ENCODE measurements around the gene TIPRL.
A peak's percentile ranks its signal among the peaks of the same experiment; 100 is the strongest.
"Not testable (repeated sequence)": the region's sequence is repeated elsewhere in the genome, so short reads cannot be mapped to it uniquely, and the experiment has no call there.

The TIPRL gene

DNA sequence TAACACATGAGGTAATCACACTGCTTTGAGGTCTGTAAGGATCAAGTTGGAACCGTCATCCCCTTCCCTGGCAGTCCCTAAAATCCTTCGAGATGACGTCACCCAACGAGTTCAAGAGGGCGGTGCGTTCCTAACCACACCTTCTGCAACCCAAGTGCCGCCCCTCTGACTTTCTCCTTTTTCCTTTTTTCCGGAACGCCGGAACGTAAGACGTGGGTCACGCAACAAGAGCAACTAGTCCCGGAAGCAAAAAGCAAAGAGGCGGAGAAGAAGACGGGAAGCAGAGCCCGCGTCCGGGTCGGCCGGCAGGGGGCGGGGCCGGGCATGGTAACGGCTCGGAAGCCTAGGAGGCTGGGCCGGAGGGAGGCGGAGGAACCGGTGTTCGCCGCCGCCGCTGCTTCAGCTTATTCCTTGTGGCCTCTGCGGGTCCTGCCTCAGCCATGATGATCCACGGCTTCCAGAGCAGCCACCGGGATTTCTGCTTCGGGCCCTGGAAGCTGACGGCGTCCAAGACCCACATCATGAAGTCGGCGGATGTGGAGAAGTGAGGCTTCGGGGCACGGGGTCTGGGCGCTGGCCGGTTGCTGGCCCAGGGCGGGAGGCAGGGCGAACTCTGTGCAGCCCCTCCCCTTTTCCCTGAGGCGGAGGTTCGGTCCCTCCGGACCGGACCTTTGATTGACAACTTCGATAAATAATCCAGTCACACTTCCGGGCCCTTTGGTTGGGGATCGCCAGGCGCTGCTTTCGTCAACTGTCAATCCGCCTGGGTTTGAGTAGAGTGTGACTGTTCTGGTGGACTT lies at the start of gene TIPRL:
TSS of gene TIPRL (plus strand) at position 325 of the 800 bp plus-strand sequence. CDS start at position 441, 116 bp downstream.
- peak; percentile 90 to 93 for DNase-seq (ENCODE audit: low read depth in 2 of 2)

DNA sequence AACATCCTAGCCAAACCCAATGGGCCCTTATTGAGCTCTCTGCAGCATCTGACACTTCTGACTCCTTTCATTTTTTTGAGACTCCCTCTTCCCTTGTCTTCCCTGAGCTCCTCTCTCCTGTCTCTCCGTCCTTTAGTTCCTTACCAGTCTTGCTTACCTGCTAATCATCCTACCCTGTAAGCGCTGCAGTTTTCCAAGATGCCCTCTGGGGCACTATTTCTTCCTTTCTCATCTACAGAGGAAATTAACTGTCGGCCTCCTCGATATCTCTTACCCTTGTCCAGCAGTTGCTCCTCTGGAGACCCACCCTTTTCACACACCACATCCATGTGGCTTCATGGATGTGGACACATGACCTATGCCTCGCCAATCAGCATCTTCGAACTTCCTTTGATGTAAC lies 48.8 kb upstream of the TIPRL start:
- DNase-seq (ENCODE audit: low read depth in 2 of 2) = no peak

- no peak for DNase-seq (ENCODE audit: low read depth in 2 of 2)
Measured at GRCh38 chr1:168134132-168134531, 44.6 kb upstream of the TIPRL start.

GRCh38 chr1:168134642-168135041 lies 44.1 kb upstream of the TIPRL start:
- DNase-seq (ENCODE audit: low read depth in 2 of 2) = no peak

- DNase-seq (ENCODE audit: low read depth in 2 of 2) = no peak
Measured at GRCh38 chr1:168135116-168135920, 43.4 kb upstream of the TIPRL start.

- no peak for DNase-seq (ENCODE audit: low read depth in 2 of 2)
Measured at GRCh38 chr1:168135921-168136708, 42.6 kb upstream of the TIPRL start.

- DNase-seq (ENCODE audit: low read depth in 2 of 2) = peak in 1 of 2 donors; percentile 14
Measured at GRCh38 chr1:168136709-168137514, 41.9 kb upstream of the TIPRL start, which contains the start of gene GPR161. Gene GPR161, minus strand, starts transcription at chr1:168136930. Its CDS starts 32,080 bp downstream, at chr1:168104850.

DNA sequence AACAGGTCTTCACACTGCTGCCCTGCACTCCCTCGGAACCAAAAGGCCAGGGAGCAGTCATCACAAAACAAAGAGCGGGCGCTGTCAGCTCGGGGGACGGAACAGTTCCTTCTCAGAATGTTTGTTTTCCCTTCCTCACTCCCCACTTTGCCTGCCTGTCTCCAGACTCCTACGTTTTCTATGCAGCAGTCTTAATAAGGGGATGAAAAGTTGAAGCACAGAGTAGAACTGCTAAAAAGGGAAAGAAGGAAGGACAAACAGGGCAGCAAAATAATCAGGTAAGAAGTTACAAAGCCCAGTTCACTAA lies 41.3 kb upstream of the TIPRL start:
- no peak for DNase-seq (ENCODE audit: low read depth in 2 of 2)

- DNase-seq (ENCODE audit: low read depth in 2 of 2) = no peak
Measured at GRCh38 chr1:168138134-168138533, 40.6 kb upstream of the TIPRL start.

DNA sequence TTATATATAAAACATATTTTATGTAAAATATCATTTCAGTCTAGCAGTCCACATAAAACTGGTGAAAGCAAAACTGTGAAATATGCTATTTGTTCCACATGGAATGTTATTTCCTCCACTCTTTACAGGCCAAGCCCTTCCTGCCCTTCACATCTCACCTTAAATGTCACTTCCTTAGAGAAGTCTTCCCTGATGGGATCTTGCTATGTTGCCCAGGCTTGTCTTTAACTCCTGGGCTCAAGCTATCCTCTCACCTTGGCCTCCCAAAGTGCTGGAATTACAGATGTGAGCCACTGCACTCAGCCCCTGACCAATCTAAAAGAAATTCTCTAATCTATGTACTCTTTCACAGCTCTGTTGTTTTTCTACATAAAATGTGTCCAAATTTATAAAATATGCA lies 39.7 kb upstream of the TIPRL start:
- DNase-seq (ENCODE audit: low read depth in 2 of 2) = no peak

DNA sequence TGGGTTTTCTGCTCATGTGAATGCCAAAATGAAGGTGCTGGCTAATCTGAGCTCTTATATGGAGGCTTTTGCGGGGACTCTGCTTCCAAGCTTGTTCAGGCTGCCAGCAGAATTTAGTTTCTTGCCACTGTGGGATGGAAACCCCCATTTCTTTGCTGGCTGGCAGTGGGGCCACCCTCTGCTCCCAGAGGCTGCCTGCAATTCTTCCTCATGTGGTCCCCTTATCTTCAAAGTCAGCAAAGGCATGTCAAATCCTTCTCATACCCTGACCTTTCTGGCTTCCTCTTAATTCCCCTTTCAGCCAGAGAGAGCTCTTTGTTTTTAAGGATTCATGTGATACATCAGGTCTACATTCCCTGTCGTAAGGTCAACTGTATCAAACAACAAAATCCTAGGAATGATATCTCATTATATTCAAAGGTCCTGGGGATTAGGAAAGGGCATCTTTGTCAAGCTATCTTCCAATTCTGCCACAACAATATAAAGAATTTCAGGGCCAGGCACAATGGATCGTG lies 36.8 kb upstream of the TIPRL start:
- no peak for DNase-seq (ENCODE audit: low read depth in 2 of 2)

- peak; percentile 85 to 87 for DNase-seq (ENCODE audit: low read depth in 2 of 2)
Measured at GRCh38 chr1:168145184-168146159, 33.3 kb upstream of the TIPRL start.

GRCh38 chr1:168146160-168146539 lies 32.6 kb upstream of the TIPRL start:
- no peak for DNase-seq (ENCODE audit: low read depth in 2 of 2)

GRCh38 chr1:168146626-168147025 lies 32.1 kb upstream of the TIPRL start:
- no peak for DNase-seq (ENCODE audit: low read depth in 2 of 2)

DNA sequence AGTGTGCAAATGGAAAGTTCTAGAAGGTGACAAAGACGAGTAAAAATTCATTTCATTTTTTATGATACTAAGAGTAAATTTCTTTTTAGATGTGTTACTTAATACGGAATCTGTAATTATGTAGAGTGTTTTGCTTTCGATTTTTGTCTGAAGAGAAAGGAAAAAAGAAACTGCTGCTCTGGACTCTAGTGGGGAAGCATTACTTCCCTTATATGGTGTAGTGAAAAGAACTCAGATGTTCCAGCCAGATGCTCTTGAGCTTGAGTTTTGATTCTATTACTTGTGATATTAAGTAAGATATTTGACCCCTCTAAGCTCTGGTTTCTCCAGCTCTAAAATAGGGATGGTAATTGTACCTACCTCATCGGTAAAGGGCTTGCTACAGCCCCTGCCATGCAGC lies 29.8 kb upstream of the TIPRL start:
- no peak for DNase-seq (ENCODE audit: low read depth in 2 of 2)

DNA sequence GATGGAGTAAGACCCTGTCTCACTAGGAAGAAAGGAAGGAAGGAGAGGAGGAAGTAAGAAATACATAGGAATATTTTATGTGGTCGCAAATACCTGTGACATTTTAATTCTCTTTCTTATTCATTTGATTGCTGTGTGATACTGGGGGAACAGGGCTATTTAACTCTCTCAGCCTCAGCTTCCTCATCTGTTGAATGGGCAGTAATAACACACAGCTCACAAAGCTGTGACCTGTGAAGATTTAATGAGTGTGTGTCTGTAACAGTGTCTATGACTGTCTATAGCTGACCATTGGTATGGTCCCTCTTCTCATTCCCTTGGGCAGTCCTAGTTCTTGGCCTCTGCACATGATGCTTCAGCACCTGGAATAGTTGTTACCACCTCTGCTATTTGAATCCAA lies 28.5 kb upstream of the TIPRL start:
- no peak for DNase-seq (ENCODE audit: low read depth in 2 of 2)

- no peak for DNase-seq (ENCODE audit: low read depth in 2 of 2)
Measured at GRCh38 chr1:168151935-168152334, 26.8 kb upstream of the TIPRL start.

DNA sequence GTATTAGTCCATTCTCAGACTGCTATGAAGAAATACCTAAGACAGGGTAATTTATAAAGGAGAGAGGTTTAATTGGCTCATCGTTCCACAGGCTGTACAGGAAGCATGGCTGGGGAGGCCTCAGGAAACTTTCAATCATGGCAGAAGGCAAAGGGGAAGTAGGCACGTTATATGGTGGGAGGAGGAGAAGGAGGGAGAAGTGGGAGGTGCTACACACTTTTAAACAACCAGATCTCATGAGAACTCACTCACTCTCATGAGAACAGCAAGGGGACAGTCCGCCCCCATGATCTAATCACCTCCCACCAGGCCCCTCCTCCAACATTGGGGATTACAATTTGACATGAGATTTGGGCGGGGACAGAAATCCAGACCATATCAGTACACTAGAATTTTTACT lies 24.1 kb upstream of the TIPRL start:
- DNase-seq (ENCODE audit: low read depth in 2 of 2) = not testable (repeated sequence)

- no peak for DNase-seq (ENCODE audit: low read depth in 2 of 2)
Measured at GRCh38 chr1:168155910-168156309, 22.9 kb upstream of the TIPRL start.

DNA sequence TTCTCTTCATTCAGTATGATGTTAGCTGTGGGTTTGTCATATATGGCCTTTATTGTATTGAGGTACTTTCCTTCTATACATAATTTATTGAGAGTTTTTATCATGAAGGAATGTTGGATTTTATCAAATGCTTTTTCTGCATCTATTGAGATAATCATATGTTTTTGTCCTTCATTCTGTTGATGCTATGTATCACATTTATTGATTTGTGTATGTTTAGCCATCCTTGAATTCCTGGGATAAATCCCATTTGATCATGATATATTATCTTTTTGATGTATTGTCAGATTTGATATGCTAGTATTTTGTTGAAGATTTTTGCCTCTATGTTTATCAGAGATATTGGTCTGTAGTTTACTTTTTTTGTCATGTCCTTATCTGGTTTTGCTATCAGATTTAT lies 21.1 kb upstream of the TIPRL start:
- DNase-seq (ENCODE audit: low read depth in 2 of 2) = no peak

Measured in stimulated activated CD4-positive, alpha-beta T cell treated with anti-CD3 and anti-CD28 coated beads, Interleukin-1b, Interleukin-23, amount 100 ng/mL, for 4 hours (primary cell).